ENCODE data around the gene CERKL.
A peak's percentile ranks its signal among the peaks of the same experiment; 100 is the strongest.

Gene CERKL

DNA sequence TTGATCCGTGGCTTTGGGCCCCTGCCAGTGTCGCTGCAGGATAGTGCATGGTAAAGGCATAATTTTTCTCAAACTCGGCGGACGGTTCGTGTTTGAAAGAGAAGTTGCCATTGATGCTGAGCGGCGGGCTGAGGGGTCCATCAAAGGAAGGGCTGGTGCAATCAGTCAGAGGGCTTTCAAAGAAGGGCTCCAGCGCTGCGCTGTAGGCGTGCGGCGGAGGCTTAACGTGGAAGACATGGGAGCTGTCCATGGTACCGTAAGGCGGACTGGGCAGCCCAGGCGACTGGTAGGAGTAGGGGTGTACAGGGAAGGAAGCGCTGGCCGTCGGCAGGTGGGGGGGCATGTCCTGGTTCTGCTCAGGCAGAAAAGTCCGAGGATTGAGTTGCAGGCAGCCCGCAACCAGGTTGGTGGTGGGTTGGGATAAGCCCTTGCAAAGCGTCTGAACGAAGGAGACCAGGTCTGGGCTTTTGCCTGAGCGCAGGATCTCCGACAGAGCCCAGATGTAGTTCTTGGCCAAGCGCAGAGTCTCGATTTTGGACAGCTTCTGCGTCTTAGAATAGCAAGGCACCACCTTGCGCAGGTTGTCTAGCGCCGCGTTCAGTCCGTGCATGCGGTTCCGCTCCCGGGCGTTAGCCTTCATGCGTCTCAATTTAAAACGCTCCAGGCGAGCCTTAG is 21.1 kb upstream of the CERKL start:
- no peak for TF ChIP-seq CTCF (IDR thresholded peaks at IDR 0.05; ENCODE audit: control extremely low read depth, extremely low read depth, low read depth, missing control alignments)
- DNase-seq (ENCODE audit: extremely low spot score) = peak; percentile 57
- ChIA-PET POLR2A (no interaction called here), CTCF (no interaction called here)

GRCh38 chr2:181675254-181675653 is 18.3 kb upstream of the CERKL start:
- ChIA-PET POLR2A (no interaction called here), CTCF (interaction anchor here (0.6 to 1.5 kb wide), 2 partner anchors 14 to 130 kb away, joined by 3 read pairs; no protein-coding TSS in a partner anchor)
- DNase-seq (ENCODE audit: extremely low spot score) = no peak
- TF ChIP-seq CTCF (IDR thresholded peaks at IDR 0.05; ENCODE audit: control extremely low read depth, extremely low read depth, low read depth, missing control alignments) = no peak

GRCh38 chr2:181674461-181674860 is 17.6 kb upstream of the CERKL start:
- POLR2A ChIA-PET = no interaction called here
- TF ChIP-seq CTCF (IDR thresholded peaks at IDR 0.05; ENCODE audit: control extremely low read depth, extremely low read depth, low read depth, missing control alignments) = no peak
- CTCF ChIA-PET = interaction anchor here (1.5 kb wide), 1 partner anchor 15 kb away, joined by 3 read pairs; no protein-coding TSS in a partner anchor

GRCh38 chr2:181673173-181673572 is 16.3 kb upstream of the CERKL start:
- CTCF ChIA-PET = interaction anchor here (0.8 kb wide), 1 partner anchor 27 kb away, joined by 3 read pairs; no protein-coding TSS in a partner anchor
- TF ChIP-seq CTCF (IDR thresholded peaks at IDR 0.05; ENCODE audit: control extremely low read depth, extremely low read depth, low read depth, missing control alignments) = no peak
- POLR2A ChIA-PET = no interaction called here

More at GRCh38 chr2:181674461-181674860, 17.6 kb upstream of the CERKL start:
- DNase-seq (ENCODE audit: extremely low spot score) = no peak

DNA sequence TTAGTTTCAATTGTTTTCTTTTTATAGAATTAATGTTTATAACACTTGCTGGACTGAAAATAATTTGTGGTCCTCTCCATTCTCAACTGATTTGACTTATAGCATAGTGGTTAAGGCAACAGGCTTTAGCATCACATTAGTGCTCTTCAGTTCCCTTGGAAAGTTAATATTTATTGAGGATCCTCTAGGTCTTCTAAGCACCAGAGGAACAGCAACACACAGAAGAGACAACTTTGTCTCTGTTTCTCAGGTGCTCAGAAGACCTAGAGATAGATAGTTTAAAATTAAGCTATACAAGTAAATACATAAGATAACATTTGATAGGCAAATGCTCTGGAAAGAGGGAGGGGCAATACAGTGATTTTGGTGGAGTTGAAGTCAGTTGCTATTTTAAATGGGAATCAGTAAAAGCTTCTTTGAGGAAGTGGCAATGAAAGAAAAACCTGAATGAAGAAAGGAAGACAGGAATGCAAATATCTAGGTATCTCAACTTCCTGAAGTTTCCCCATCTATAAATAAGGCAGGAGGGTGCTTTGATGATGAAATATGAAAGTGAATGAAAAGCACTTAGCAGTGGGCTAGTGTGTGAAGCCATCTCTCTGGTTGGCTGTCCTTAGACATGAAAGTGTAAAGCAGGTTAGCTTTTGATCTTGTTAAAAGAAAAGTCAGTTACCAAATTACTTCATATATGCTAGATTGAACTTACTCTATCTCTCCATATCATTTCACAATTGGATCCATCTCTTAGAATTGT is 15.5 kb upstream of the CERKL start:
- peak; percentile 25 for DNase-seq (ENCODE audit: extremely low spot score)
- ChIA-PET POLR2A (no interaction called here), CTCF (interaction anchor here (1.0 to 1.4 kb wide), 2 partner anchors 14 to 82 kb away, joined by 3 to 6 read pairs; no protein-coding TSS in a partner anchor)
- no peak for TF ChIP-seq CTCF (IDR thresholded peaks at IDR 0.05; ENCODE audit: control extremely low read depth, extremely low read depth, low read depth, missing control alignments)

More at GRCh38 chr2:181673173-181673572, 16.3 kb upstream of the CERKL start:
- no peak for DNase-seq (ENCODE audit: extremely low spot score)

DNA sequence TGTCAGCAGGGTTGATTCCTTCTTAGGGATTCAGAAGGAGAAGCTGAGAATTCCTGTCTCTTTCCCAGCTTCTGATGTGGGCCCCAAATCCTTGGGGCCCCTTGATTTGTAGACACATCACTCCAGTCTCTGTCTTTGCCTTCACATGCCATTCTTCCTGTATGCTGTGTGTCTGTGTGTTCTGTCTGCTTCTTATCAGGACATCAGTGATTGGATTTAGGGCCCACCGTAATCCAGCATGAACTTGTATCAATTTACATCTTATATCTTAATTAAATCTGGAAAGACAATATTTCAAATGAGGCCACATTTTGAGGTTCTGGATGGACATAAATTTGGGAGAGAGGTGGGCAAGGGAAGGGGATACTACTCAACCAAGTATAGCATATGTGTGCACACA is 13.7 kb upstream of the CERKL start:
- TF ChIP-seq CTCF (IDR thresholded peaks at IDR 0.05; ENCODE audit: control extremely low read depth, extremely low read depth, low read depth, missing control alignments) = no peak
- ChIA-PET POLR2A (no interaction called here), CTCF (interaction anchor here (1.3 to 1.6 kb wide), 2 partner anchors 12 to 407 kb away, joined by 3 to 5 read pairs; no protein-coding TSS in a partner anchor)

More for the DNA sequence above, 13.7 kb upstream of the CERKL start:
- no peak for DNase-seq (ENCODE audit: extremely low spot score)

Measured in GM10248 (cell line).